H9 (cell line): ENCODE data around the gene IFNL1. TPM values are rescaled to one million over a fixed set of nuclear protein-coding genes. Genes with fewer than 3 reads are reported as not detected.

Experiments
- DNase-seq: peaks from one replicate; pipeline ENCODE4 v3.0.0-alpha.2; 2017
- H2AFZ ChIP-seq: one replicate; pipeline ENCODE4 v1.6.1; 2013; ENCODE audit warnings: mild to moderate bottlenecking, low read length, control low read depth, moderate library complexity
- H2AK5ac ChIP-seq: 2 replicates; pipeline ENCODE4 v1.6.1; 2013; ENCODE audit warnings: low read length, control low read depth, mixed read lengths; ENCODE audit not compliant: insufficient read length
- H2BK120ac ChIP-seq: one replicate; pipeline ENCODE4 v1.6.1; 2013; ENCODE audit warnings: low read depth, mild to moderate bottlenecking, low read length, control low read depth, inconsistent platforms; ENCODE audit not compliant: poor library complexity, severe bottlenecking
- H2BK12ac ChIP-seq: 2 replicates; pipeline ENCODE4 v1.6.1; 2013; ENCODE audit warnings: low read length, control low read depth, mixed read lengths, low read depth; ENCODE audit not compliant: insufficient read length
- H2BK15ac ChIP-seq: 2 replicates; pipeline ENCODE4 v1.6.1; 2013; ENCODE audit warnings: low read depth, low read length, control low read depth
- H2BK20ac ChIP-seq: one replicate; pipeline ENCODE4 v1.6.1; 2013; ENCODE audit warnings: low read depth, mild to moderate bottlenecking, low read length, control low read depth, inconsistent platforms; ENCODE audit not compliant: poor library complexity, severe bottlenecking
- H2BK5ac ChIP-seq: 2 replicates; pipeline ENCODE4 v1.6.1; 2013; ENCODE audit warnings: low read length, control low read depth, mixed read lengths; ENCODE audit not compliant: insufficient read length
- H3K14ac ChIP-seq: 2 replicates; pipeline ENCODE4 v1.6.1; 2013; ENCODE audit warnings: low read length, control low read depth; ENCODE audit not compliant: insufficient read depth
- H3K18ac ChIP-seq: 2 replicates; pipeline ENCODE4 v1.6.1; 2013; ENCODE audit warnings: low read depth, mild to moderate bottlenecking, mixed read lengths, low read length, control low read depth; ENCODE audit not compliant: insufficient read length
- H3K23ac ChIP-seq: 2 replicates; pipeline ENCODE4 v1.6.1; 2013; ENCODE audit warnings: low read length, control low read depth, mixed read lengths, low read depth; ENCODE audit not compliant: insufficient read length
- H3K23me2 ChIP-seq: 2 replicates; pipeline ENCODE4 v1.6.1; 2013; ENCODE audit warnings: low read depth, mild to moderate bottlenecking, mixed read lengths, low read length, control low read depth; ENCODE audit not compliant: insufficient read length, poor library complexity, severe bottlenecking
- H3K27ac ChIP-seq: 2 replicates; pipeline ENCODE4 v1.5.1; 2013; ENCODE audit warnings: low read length, control low read depth, mixed read lengths, low read depth; ENCODE audit not compliant: insufficient read length
- H3K27me3 ChIP-seq: 2 replicates; pipeline ENCODE4 v1.6.1; 2013; ENCODE audit warnings: low read length, control low read depth, inconsistent platforms; ENCODE audit not compliant: insufficient read depth
- H3K4ac ChIP-seq: 2 replicates; pipeline ENCODE4 v1.6.1; 2013; ENCODE audit warnings: low read depth, mild to moderate bottlenecking, control low read depth, inconsistent platforms, low read length, moderate library complexity
- H3K4me1 ChIP-seq: 2 replicates; pipeline ENCODE4 v1.6.1; 2013; ENCODE audit warnings: low read length, control low read depth, inconsistent platforms; ENCODE audit not compliant: insufficient read depth
- H3K4me2 ChIP-seq: 2 replicates; pipeline ENCODE4 v1.6.1; 2013; ENCODE audit warnings: low read length, control low read depth, mixed read lengths; ENCODE audit not compliant: insufficient read length, insufficient read depth
- H3K56ac ChIP-seq: 2 replicates; pipeline ENCODE4 v1.6.1; 2013; ENCODE audit warnings: low read depth, mild to moderate bottlenecking, mixed read lengths, low read length, control low read depth; ENCODE audit not compliant: insufficient read length
- H3K79me1 ChIP-seq: 2 replicates; pipeline ENCODE4 v1.6.1; 2013; ENCODE audit warnings: low read depth, mild to moderate bottlenecking, moderate library complexity, low read length, control low read depth, inconsistent platforms; ENCODE audit not compliant: insufficient read depth, poor library complexity, severe bottlenecking
- H3K79me2 ChIP-seq: 2 replicates; pipeline ENCODE4 v1.6.1; 2013; ENCODE audit warnings: low read length, control low read depth, inconsistent platforms; ENCODE audit not compliant: insufficient read depth
- H3K9ac ChIP-seq: 2 replicates; pipeline ENCODE4 v1.6.1; 2013; ENCODE audit warnings: low read length, control low read depth, mixed read lengths; ENCODE audit not compliant: insufficient read length; ENCODE audit errors: extremely low read depth
- H3K9me3 ChIP-seq: one replicate; pipeline ENCODE4 v1.6.1; 2013; ENCODE audit warnings: low read depth, low read length, inconsistent platforms; ENCODE audit not compliant: control insufficient read depth
- H3T11ph ChIP-seq: one replicate; pipeline ENCODE4 v1.6.1; 2013; ENCODE audit warnings: mild to moderate bottlenecking, low read length, control low read depth, inconsistent platforms
- H4K20me1 ChIP-seq: one replicate; pipeline ENCODE4 v1.6.1; 2013; ENCODE audit not compliant: control insufficient read depth, insufficient read length, insufficient read depth
- H4K5ac ChIP-seq: 2 replicates; pipeline ENCODE4 v1.6.1; 2013; ENCODE audit warnings: low read depth, mild to moderate bottlenecking, mixed read lengths, low read length, control low read depth; ENCODE audit not compliant: insufficient read length
- H4K8ac ChIP-seq: replicated peaks from 2 replicates; pipeline ENCODE4 v1.6.1; 2013; ENCODE audit warnings: low read length, control low read depth, mixed read lengths, low read depth; ENCODE audit not compliant: insufficient read length
- H4K91ac ChIP-seq: 2 replicates; pipeline ENCODE4 v1.6.1; 2013; ENCODE audit warnings: low read depth, mild to moderate bottlenecking, moderate library complexity, mixed read lengths, low read length, control low read depth; ENCODE audit not compliant: insufficient read length
- H3K27ac Mint-ChIP-seq, 3 experiments: 2 replicates in 2 of 3; 3 replicates in 1 of 3; pipeline ENCODE4 v1.8.0; 2020 to 2021; ENCODE audit warnings: mixed read lengths in 3 of 3, mild to moderate bottlenecking in 1 of 3, moderate library complexity in 1 of 3
- H3K27me3 Mint-ChIP-seq: 2 replicates; pipeline ENCODE4 v1.8.0; 2021; ENCODE audit warnings: low read depth, mild to moderate bottlenecking, moderate library complexity, mixed read lengths
- H3K36me3 Mint-ChIP-seq, 3 experiments: 2 replicates in 2 of 3; 3 replicates in 1 of 3; pipeline ENCODE4 v1.8.0; 2020 to 2021; ENCODE audit warnings: low read depth in 3 of 3, mixed read lengths in 3 of 3; ENCODE audit not compliant: insufficient read depth in 1 of 3
- H3K4me1 Mint-ChIP-seq, 2 experiments: 2 replicates each; pipeline ENCODE4 v1.8.0; 2020; ENCODE audit warnings: mixed read lengths in 2 of 2
- H3K4me3 Mint-ChIP-seq, 2 experiments: 2 replicates in 1 of 2; 3 replicates in 1 of 2; pipeline ENCODE4 v1.8.0; 2020 to 2021; ENCODE audit warnings: mild to moderate bottlenecking in 2 of 2, mixed read lengths in 2 of 2, moderate library complexity in 1 of 2
- H3K9me3 Mint-ChIP-seq, 2 experiments: 2 replicates in 1 of 2; 3 replicates in 1 of 2; pipeline ENCODE4 v1.8.0; 2020; ENCODE audit warnings: mild to moderate bottlenecking in 2 of 2, mixed read lengths in 2 of 2, moderate library complexity in 1 of 2
- CTCF ChIP-seq: fragments of 200-600 bp; sonication (generic); conservative IDR thresholded peaks from 3 replicates; pipeline ENCODE4 v1.8.0; 2021; ENCODE audit warnings: antibody characterized with exemption, mild to moderate bottlenecking
- WGBS: extraction: QIAGEN DNeasy Blood & Tissue Kit; methylation state at CpG from one replicate; pipeline ENCODE4 v1.1.7; 2013; ENCODE audit warnings: missing lambda C conversion rate, low lambda C conversion rate, mixed read lengths; ENCODE audit not compliant: insufficient read length; ENCODE audit errors: extremely low coverage; 5-methylcytosine and 5-hydroxymethylcytosine counted together
- total RNA-seq: library from RNA; stranded (reverse); gene quantifications from 2 replicates; pipeline ENCODE4 v1.2.1, GENCODE V29; 2021

IFNL1 gene
- total RNA-seq, 1 experiment from 2014 or later, result not detected

DNA sequence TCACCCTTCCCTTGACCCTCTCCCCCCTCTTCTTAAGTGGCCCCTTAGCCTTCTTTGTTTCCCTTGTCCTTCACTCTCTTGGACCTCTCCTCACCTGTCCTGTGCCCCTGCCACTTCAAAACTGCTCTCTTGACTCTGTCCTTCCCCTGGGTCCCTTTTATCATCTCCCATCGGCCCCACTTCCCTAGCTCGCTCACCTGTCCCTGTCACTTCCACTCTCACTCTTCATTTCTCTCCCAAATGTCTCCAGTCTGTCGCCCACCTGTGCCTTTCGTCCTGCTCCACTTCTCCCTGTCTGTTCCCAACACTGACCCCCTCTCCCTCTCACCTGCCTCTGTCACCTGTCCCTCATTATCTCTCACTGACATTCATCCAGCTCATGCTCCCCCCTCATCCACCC, 699 bp downstream of the IFNL1 start:
- H2AFZ ChIP-seq, result no peak overlapping the region
- no peaks in the 10 kb centered on the region for H3K4me1 ChIP-seq
- H3K23me2 ChIP-seq, result no peaks in the 10 kb centered on the region
- no peak for TF ChIP-seq CTCF
- H3K18ac ChIP-seq, result no peak overlapping the region
- no peak overlapping the region for H2AK5ac ChIP-seq
- no peaks in the 10 kb centered on the region for H3K79me2 ChIP-seq
- Mint-ChIP-seq H3K4me1 (peaks cover 0 to 14% of the 10 kb centered on the region in 2 experiments; a peak in 2 of 4 replicates), H3K36me3 (no peaks in the 10 kb centered on the region), H3K4me3 (no peak overlapping the region; a peak in 1 of 5 replicates), H3K27me3 (peaks cover 39% of the 10 kb centered on the region), H3K9me3 (no peaks in the 10 kb centered on the region), H3K27ac (peak overlapping the region in 1 of 3 experiments; percentile 3; a peak in 1 of 7 replicates)
- no peak overlapping the region for H4K5ac ChIP-seq
- H4K20me1 ChIP-seq, result no peaks in the 10 kb centered on the region
- no peak overlapping the region for H2BK5ac ChIP-seq
- no peak overlapping the region for H4K8ac ChIP-seq
- no peak overlapping the region for H2BK12ac ChIP-seq
- H3K27me3 ChIP-seq, result no peaks in the 10 kb centered on the region
- H3K23ac ChIP-seq, result no peak overlapping the region
- no peak overlapping the region for H3K4me2 ChIP-seq
- no peaks in the 10 kb centered on the region for H3K79me1 ChIP-seq
- no peak overlapping the region for H3K9ac ChIP-seq
- WGBS, result no CpG with 5 or more reads among the region's 4 CpGs
- H3K14ac ChIP-seq, result no peak overlapping the region
- DNase-seq, result no peak
- no peak overlapping the region for H3K56ac ChIP-seq
- H2BK15ac ChIP-seq, result no peak overlapping the region
- no peak overlapping the region for H2BK120ac ChIP-seq
- no peak overlapping the region for H3K27ac ChIP-seq
- H2BK20ac ChIP-seq, result no peak overlapping the region
- no peak overlapping the region for H3K4ac ChIP-seq
- H3K9me3 ChIP-seq, result no peaks in the 10 kb centered on the region
- no peak overlapping the region for H4K91ac ChIP-seq
- no peak overlapping the region for H3T11ph ChIP-seq
